Measurements from ENCODE around the gene ENOPH1. TPM values are rescaled to one million over a fixed set of nuclear protein-coding genes. Genes with fewer than 3 reads are reported as not detected.

The ENOPH1 gene
- polyA plus RNA-seq, 1 donor (not counting 4 experiments of a cell fraction or from before 2014, with no cell fraction given): 29.4 TPM

DNA sequence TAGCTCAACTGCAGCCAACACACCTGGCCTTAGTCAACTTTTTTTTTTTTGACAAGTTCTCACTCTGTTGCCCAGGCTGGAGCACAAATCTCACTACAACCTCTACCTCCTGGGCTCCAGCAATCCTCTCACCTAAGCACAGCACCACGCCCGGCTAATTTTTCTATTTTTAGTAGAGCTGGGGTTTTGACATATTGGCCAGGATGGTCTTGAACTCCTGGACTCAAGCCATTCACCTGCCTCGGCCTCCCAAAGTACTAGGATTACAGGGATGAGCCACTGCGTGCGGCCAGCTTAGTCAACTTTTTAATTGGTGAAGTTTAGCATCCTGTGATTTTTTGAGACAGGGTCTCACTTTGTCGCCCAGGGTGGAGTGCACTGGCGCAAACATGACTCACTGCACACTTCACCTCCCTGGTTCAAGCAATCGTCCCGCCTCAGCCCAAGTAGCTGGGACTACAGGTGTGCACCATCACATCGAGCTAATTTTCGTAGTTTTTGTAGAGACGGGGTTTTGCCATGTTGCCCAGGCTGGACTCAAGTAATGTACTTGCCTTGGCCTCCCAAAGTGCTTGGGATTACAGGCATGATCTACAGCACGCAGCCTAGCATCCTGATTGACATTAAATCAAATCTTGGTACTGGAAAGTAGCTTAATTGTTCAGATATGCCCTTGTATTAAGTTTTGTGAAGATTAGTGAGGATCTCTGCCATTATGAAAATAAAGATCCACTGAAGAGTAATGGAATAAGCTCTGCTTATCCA lies 8.4 kb upstream of the ENOPH1 start:
- FAIRE-seq: no peak
- no peaks in the 10 kb centered on the region for H3K27me3 ChIP-seq (ENCODE audit: control insufficient read depth, extremely low read depth, insufficient read depth, low read length)
- no peak overlapping the region for H3K4me2 ChIP-seq (ENCODE audit: control insufficient read depth, extremely low read depth, insufficient read depth, low read depth, low read length)
- TF ChIP-seq, protein P1, sequence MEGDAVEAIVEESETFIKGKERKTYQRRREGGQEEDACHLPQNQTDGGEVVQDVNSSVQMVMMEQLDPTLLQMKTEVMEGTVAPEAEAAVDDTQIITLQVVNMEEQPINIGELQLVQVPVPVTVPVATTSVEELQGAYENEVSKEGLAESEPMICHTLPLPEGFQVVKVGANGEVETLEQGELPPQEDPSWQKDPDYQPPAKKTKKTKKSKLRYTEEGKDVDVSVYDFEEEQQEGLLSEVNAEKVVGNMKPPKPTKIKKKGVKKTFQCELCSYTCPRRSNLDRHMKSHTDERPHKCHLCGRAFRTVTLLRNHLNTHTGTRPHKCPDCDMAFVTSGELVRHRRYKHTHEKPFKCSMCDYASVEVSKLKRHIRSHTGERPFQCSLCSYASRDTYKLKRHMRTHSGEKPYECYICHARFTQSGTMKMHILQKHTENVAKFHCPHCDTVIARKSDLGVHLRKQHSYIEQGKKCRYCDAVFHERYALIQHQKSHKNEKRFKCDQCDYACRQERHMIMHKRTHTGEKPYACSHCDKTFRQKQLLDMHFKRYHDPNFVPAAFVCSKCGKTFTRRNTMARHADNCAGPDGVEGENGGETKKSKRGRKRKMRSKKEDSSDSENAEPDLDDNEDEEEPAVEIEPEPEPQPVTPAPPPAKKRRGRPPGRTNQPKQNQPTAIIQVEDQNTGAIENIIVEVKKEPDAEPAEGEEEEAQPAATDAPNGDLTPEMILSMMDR (optimal IDR thresholded peaks at IDR 0.05 in 1 of 3, IDR thresholded peaks at IDR 0.05 in 1 of 3, conservative IDR thresholded peaks at IDR 0.05 in 1 of 3; ENCODE audit: extremely low read depth in 1 of 3, insufficient read depth in 2 of 3, low read length in 3 of 3): no peak
- TF ChIP-seq EZH2 (IDR thresholded peaks at IDR 0.05; ENCODE audit: low read length): no peak
- dilution Hi-C loops (cut with MboI; ENCODE audit: extremely low pct_ligation_motif_present, low sequenced_read_pairs): no loop called here
- H2AFZ ChIP-seq (ENCODE audit: control insufficient read depth, low read length): no peak overlapping the region
- H3K27ac ChIP-seq (ENCODE audit: control insufficient read depth, insufficient read depth, low read length): no peak overlapping the region
- peaks cover 17% of the 10 kb centered on the region for H3K79me2 ChIP-seq (ENCODE audit: control insufficient read depth, insufficient read depth, low read length)
- no peak overlapping the region for H3K9ac ChIP-seq (ENCODE audit: control insufficient read depth, extremely low read depth, insufficient read depth, low read length)
- no peak for DNase-seq (ENCODE audit: low read depth, low spot score)
- peaks cover 24% of the 10 kb centered on the region for H4K20me1 ChIP-seq (ENCODE audit: control insufficient read depth, extremely low read depth, insufficient read depth, low read length)
- H3K36me3 ChIP-seq (ENCODE audit: control insufficient read depth in 2 of 2, extremely low read depth in 1 of 2, insufficient read depth in 2 of 2, low read length in 2 of 2): peaks cover 11 to 19% of the 10 kb centered on the region in 2 experiments
- H3K9me3 ChIP-seq (ENCODE audit: control insufficient read depth, low read depth, low read length): no peaks in the 10 kb centered on the region
- no peak overlapping the region for H3K4me3 ChIP-seq (ENCODE audit: control insufficient read depth in 2 of 3, extremely low read depth in 1 of 3, insufficient read depth in 2 of 3, low read depth in 1 of 3, low read length in 3 of 3)
- peaks cover 22% of the 10 kb centered on the region for H3K4me1 ChIP-seq (ENCODE audit: control insufficient read depth, extremely low read depth, insufficient read depth, low read length)
- H3K9me1 ChIP-seq (ENCODE audit: control insufficient read depth, extremely low read depth, insufficient read depth, low read length): no peaks in the 10 kb centered on the region

DNA sequence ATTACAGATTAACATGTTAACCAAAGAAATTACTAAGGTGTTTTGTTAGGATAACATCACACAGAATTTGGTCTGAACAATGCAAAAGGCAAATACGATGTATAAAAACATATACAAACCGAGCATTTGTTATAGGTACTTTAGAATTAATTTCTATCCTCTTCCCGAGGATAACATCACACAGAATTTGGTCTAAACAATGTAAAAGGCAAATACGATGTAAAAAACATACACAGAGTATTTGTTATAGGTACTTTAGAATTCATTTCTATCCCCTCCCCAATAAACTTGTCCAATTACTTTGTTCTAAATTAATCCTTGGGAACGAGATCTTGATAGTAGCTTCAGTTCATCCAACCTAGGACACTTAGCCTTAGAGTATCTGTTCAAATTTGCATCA lies 7.8 kb upstream of the ENOPH1 start:
- no peak overlapping the region for H2AFZ ChIP-seq (ENCODE audit: control insufficient read depth, low read length)
- no peak overlapping the region for H3K27ac ChIP-seq (ENCODE audit: control insufficient read depth, insufficient read depth, low read length)
- no peak overlapping the region for H3K9ac ChIP-seq (ENCODE audit: control insufficient read depth, extremely low read depth, insufficient read depth, low read length)
- H3K9me3 ChIP-seq (ENCODE audit: control insufficient read depth, low read depth, low read length): no peaks in the 10 kb centered on the region
- no peak overlapping the region for H3K4me3 ChIP-seq (ENCODE audit: control insufficient read depth in 2 of 3, extremely low read depth in 1 of 3, insufficient read depth in 2 of 3, low read depth in 1 of 3, low read length in 3 of 3)
- H4K20me1 ChIP-seq (ENCODE audit: control insufficient read depth, extremely low read depth, insufficient read depth, low read length): peaks cover 29% of the 10 kb centered on the region
- H3K9me1 ChIP-seq (ENCODE audit: control insufficient read depth, extremely low read depth, insufficient read depth, low read length): no peaks in the 10 kb centered on the region
- no peak overlapping the region for H3K4me2 ChIP-seq (ENCODE audit: control insufficient read depth, extremely low read depth, insufficient read depth, low read depth, low read length)
- H3K36me3 ChIP-seq (ENCODE audit: control insufficient read depth in 2 of 2, extremely low read depth in 1 of 2, insufficient read depth in 2 of 2, low read length in 2 of 2): peaks cover 16 to 26% of the 10 kb centered on the region in 2 experiments
- no peaks in the 10 kb centered on the region for H3K27me3 ChIP-seq (ENCODE audit: control insufficient read depth, extremely low read depth, insufficient read depth, low read length)
- TF ChIP-seq, protein P1 (optimal IDR thresholded peaks at IDR 0.05 in 1 of 3, IDR thresholded peaks at IDR 0.05 in 1 of 3, conservative IDR thresholded peaks at IDR 0.05 in 1 of 3; ENCODE audit: extremely low read depth in 1 of 3, insufficient read depth in 2 of 3, low read length in 3 of 3): no peak
- no peak for TF ChIP-seq EZH2 (IDR thresholded peaks at IDR 0.05; ENCODE audit: low read length)
- peaks cover 23% of the 10 kb centered on the region for H3K79me2 ChIP-seq (ENCODE audit: control insufficient read depth, insufficient read depth, low read length)
- H3K4me1 ChIP-seq (ENCODE audit: control insufficient read depth, extremely low read depth, insufficient read depth, low read length): peaks cover 24% of the 10 kb centered on the region
- DNase-seq (ENCODE audit: low read depth, low spot score) (no peak), FAIRE-seq (no peak)
- dilution Hi-C loops (cut with MboI; ENCODE audit: extremely low pct_ligation_motif_present, low sequenced_read_pairs): no loop called here
